MM.1S (cell line): Measurements from ENCODE around the gene AADACL4.
"Not testable (repeated sequence)": the region's sequence is repeated elsewhere in the genome, so short reads cannot be mapped to it uniquely, and the experiment has no call there.

Source experiments
- DNase-seq: peaks from one replicate; pipeline ENCODE4 v3.0.0-alpha.2; 2015
- H2AFZ ChIP-seq: fragments of 300-600 bp; sonication (generic); 2 replicates; pipeline ENCODE4 v1.6.0; 2016; ENCODE audit warnings: antibody characterized with exemption, low read length
- H3F3A ChIP-seq: fragments of 300-600 bp; sonication (generic); 2 replicates; pipeline ENCODE4 v1.6.1; 2016; ENCODE audit warnings: mild to moderate bottlenecking, antibody characterized with exemption, low read length, moderate library complexity, mixed read lengths; ENCODE audit not compliant: insufficient read depth
- H3K27ac ChIP-seq: fragments of 300-600 bp; sonication (generic); 2 replicates; pipeline ENCODE4 v1.5.1; 2016; ENCODE audit warnings: mild to moderate bottlenecking, low read length
- H3K27me3 ChIP-seq: fragments of 300-600 bp; sonication (generic); replicated peaks from 2 replicates; pipeline ENCODE4 v1.6.0; 2016; ENCODE audit warnings: low read length; ENCODE audit not compliant: insufficient read depth
- H3K36me3 ChIP-seq: fragments of 300-600 bp; sonication (generic); replicated peaks from 2 replicates; pipeline ENCODE4 v1.6.1; 2016; ENCODE audit warnings: mild to moderate bottlenecking, low read length, mixed read lengths; ENCODE audit not compliant: insufficient read depth
- H3K4me1 ChIP-seq: fragments of 300-600 bp; sonication (generic); 2 replicates; pipeline ENCODE4 v1.6.1; 2016; ENCODE audit warnings: low read length, mixed read lengths
- H3K4me2 ChIP-seq: fragments of 300-600 bp; sonication (generic); 2 replicates; pipeline ENCODE4 v1.6.0; 2016; ENCODE audit warnings: low read depth, low read length
- H3K4me3 ChIP-seq: fragments of 300-600 bp; sonication (generic); 2 replicates; pipeline ENCODE4 v1.5.1; 2016; ENCODE audit warnings: low read length, mixed read lengths
- H3K79me2 ChIP-seq: fragments of 300-600 bp; sonication (generic); 2 replicates; pipeline ENCODE4 v1.6.1; 2016; ENCODE audit warnings: mixed run types, low read length, mixed read lengths
- H3K9ac ChIP-seq: fragments of 300-600 bp; sonication (generic); 2 replicates; pipeline ENCODE4 v1.6.1; 2016; ENCODE audit warnings: low read length, mixed read lengths
- H3K9me2 ChIP-seq: fragments of 300-600 bp; sonication (generic); replicated peaks from 2 replicates; pipeline ENCODE4 v1.6.1; 2016; ENCODE audit warnings: mild to moderate bottlenecking, low read length, mixed read lengths; ENCODE audit not compliant: insufficient read depth
- H3K9me3 ChIP-seq: fragments of 300-600 bp; sonication (generic); replicated peaks from 2 replicates; pipeline ENCODE4 v1.6.1; 2016; ENCODE audit warnings: mild to moderate bottlenecking, low read length, mixed read lengths; ENCODE audit not compliant: insufficient read depth
- H4K20me1 ChIP-seq: fragments of 300-600 bp; sonication (generic); 2 replicates; pipeline ENCODE4 v1.6.1; 2016; ENCODE audit warnings: mild to moderate bottlenecking, low read length, moderate library complexity, mixed read lengths; ENCODE audit not compliant: insufficient read depth
- EZH2 ChIP-seq: fragments of 300-600 bp; sonication (generic); optimal IDR thresholded peaks from 2 replicates; pipeline ENCODE3; 2017; ENCODE audit warnings: low read depth, mild to moderate bottlenecking, antibody characterized with exemption, low read length, mixed read lengths
- EZH2phosphoT487 ChIP-seq: fragments of 300-600 bp; sonication (generic); IDR thresholded peaks from 2 replicates; pipeline ENCODE4 v1.6.1; 2018; ENCODE audit warnings: antibody characterized with exemption, low read length
- TF ChIP-seq, protein P1 (sequence below): fragments of 300-600 bp; sonication (generic); IDR thresholded peaks from 2 replicates; pipeline ENCODE4 v1.5.1; 2016; ENCODE audit warnings: antibody characterized with exemption, low read length, mixed read lengths

The AADACL4 gene

GRCh38 chr1:12640958-12641272, 3.0 kb upstream of the AADACL4 start:
- Histone ChIP-seq H3K4me1 (no peaks in the 10 kb centered on the region), H3K9me2 (no peaks in the 10 kb centered on the region), H3F3A (no peaks in the 10 kb centered on the region), H3K9ac (no peak overlapping the region), H3K27me3 (peaks cover 9% of the 10 kb centered on the region), H3K4me2 (no peak overlapping the region), H4K20me1 (no peaks in the 10 kb centered on the region), H3K79me2 (no peaks in the 10 kb centered on the region), H3K4me3 (no peak overlapping the region), H3K9me3 (no peaks in the 10 kb centered on the region), H3K36me3 (no peaks in the 10 kb centered on the region), H3K27ac (no peak overlapping the region), H2AFZ (no peak overlapping the region)
- DNase-seq: no peak
- TF ChIP-seq, protein P1, sequence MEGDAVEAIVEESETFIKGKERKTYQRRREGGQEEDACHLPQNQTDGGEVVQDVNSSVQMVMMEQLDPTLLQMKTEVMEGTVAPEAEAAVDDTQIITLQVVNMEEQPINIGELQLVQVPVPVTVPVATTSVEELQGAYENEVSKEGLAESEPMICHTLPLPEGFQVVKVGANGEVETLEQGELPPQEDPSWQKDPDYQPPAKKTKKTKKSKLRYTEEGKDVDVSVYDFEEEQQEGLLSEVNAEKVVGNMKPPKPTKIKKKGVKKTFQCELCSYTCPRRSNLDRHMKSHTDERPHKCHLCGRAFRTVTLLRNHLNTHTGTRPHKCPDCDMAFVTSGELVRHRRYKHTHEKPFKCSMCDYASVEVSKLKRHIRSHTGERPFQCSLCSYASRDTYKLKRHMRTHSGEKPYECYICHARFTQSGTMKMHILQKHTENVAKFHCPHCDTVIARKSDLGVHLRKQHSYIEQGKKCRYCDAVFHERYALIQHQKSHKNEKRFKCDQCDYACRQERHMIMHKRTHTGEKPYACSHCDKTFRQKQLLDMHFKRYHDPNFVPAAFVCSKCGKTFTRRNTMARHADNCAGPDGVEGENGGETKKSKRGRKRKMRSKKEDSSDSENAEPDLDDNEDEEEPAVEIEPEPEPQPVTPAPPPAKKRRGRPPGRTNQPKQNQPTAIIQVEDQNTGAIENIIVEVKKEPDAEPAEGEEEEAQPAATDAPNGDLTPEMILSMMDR: no peak
- TF ChIP-seq EZH2 (no peak), EZH2phosphoT487 (no peak)

GRCh38 chr1:12643079-12643478, 806 bp upstream of the AADACL4 start:
- no peaks in the 10 kb centered on the region for H4K20me1 ChIP-seq
- H3K4me3 ChIP-seq: no peak overlapping the region
- H3K27ac ChIP-seq: no peak overlapping the region
- H3K79me2 ChIP-seq: no peaks in the 10 kb centered on the region
- no peaks in the 10 kb centered on the region for H3K36me3 ChIP-seq
- DNase-seq: no peak
- H3K9me3 ChIP-seq: no peaks in the 10 kb centered on the region
- no peaks in the 10 kb centered on the region for H3K4me1 ChIP-seq
- H3K9ac ChIP-seq: no peak overlapping the region
- TF ChIP-seq EZH2phosphoT487: no peak
- TF ChIP-seq, protein P1: no peak
- TF ChIP-seq EZH2: no peak
- H3K4me2 ChIP-seq: no peak overlapping the region
- no peaks in the 10 kb centered on the region for H3K9me2 ChIP-seq
- no peak overlapping the region for H2AFZ ChIP-seq
- H3K27me3 ChIP-seq: peaks cover 6% of the 10 kb centered on the region
- no peaks in the 10 kb centered on the region for H3F3A ChIP-seq

- Histone ChIP-seq H3K27ac (no peak overlapping the region), H3K79me2 (no peaks in the 10 kb centered on the region), H3K27me3 (peaks cover 6% of the 10 kb centered on the region), H3K36me3 (no peaks in the 10 kb centered on the region), H3K4me1 (no peaks in the 10 kb centered on the region), H3K9me2 (no peaks in the 10 kb centered on the region), H2AFZ (no peak overlapping the region), H3K9me3 (no peaks in the 10 kb centered on the region), H3K4me2 (no peak overlapping the region), H4K20me1 (no peaks in the 10 kb centered on the region), H3F3A (no peaks in the 10 kb centered on the region), H3K4me3 (no peak overlapping the region), H3K9ac (no peak overlapping the region)
- DNase-seq: no peak
- TF ChIP-seq, protein P1: no peak
- no peak for TF ChIP-seq EZH2
These were observed 352 bp downstream of the AADACL4 start for GRCh38 chr1:12644237-12644636.

DNA sequence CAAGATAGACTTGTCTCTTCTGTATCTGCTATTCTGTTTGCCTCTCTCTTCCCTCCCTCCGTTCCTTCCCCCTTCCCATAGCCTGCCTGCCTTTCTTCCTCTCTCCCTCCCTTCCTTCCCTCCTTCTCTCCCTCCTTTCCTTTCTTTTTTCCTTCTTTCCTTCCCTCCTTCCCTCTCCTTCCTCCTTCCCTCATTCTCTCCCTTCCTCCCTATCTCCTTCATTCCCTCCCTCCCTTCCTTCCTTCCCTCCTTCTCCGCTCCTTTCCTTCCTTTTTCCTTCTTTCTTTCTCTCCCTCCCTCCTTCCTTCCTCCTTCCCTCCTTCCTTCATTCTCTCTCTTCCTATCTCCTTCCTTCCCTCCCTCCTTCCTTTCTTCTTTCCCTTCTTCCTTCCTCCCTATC, 944 bp downstream of the AADACL4 start:
- no peaks in the 10 kb centered on the region for H3F3A ChIP-seq
- TF ChIP-seq, protein P1: no peak
- no peak for TF ChIP-seq EZH2phosphoT487
- no peak for TF ChIP-seq EZH2
- H4K20me1 ChIP-seq: no peaks in the 10 kb centered on the region
- H3K27ac ChIP-seq: no peak overlapping the region
- H3K9me2 ChIP-seq: no peaks in the 10 kb centered on the region
- no peak overlapping the region for H3K4me3 ChIP-seq
- no peaks in the 10 kb centered on the region for H3K9me3 ChIP-seq
- no peak for DNase-seq
- H3K27me3 ChIP-seq: peaks cover 9% of the 10 kb centered on the region
- H3K9ac ChIP-seq: no peak overlapping the region
- H2AFZ ChIP-seq: no peak overlapping the region
- H3K79me2 ChIP-seq: no peaks in the 10 kb centered on the region
- no peaks in the 10 kb centered on the region for H3K36me3 ChIP-seq
- no peaks in the 10 kb centered on the region for H3K4me1 ChIP-seq
- H3K4me2 ChIP-seq: no peak overlapping the region

GRCh38 chr1:12645401-12645800, 1.5 kb downstream of the AADACL4 start:
- H3K36me3 ChIP-seq, H3K4me2 ChIP-seq, H2AFZ ChIP-seq, H3K79me2 ChIP-seq, H3K27ac ChIP-seq, H3K9ac ChIP-seq, H3K9me2 ChIP-seq, H3K9me3 ChIP-seq, H4K20me1 ChIP-seq, H3F3A ChIP-seq, H3K4me1 ChIP-seq, DNase-seq, H3K4me3 ChIP-seq: not testable (repeated sequence)
- peaks cover 15% of the 10 kb centered on the region for H3K27me3 ChIP-seq
